ENCODE results near the gene SELENOM.

- TF ChIP-seq CTCF (IDR thresholded peaks at IDR 0.05) = no peak
- TF ChIP-seq EP300 (IDR thresholded peaks at IDR 0.05) = no peak
Measured at GRCh38 chr22:31125521-31126117, 18.3 kb upstream of the SELENOM start.
